WTC11 (cell line): ENCODE measurements around the gene IGSF9B. TPM values are rescaled to one million over a fixed set of nuclear protein-coding genes. Genes with fewer than 3 reads are reported as not detected.

ENCODE experiments used
- ATAC-seq: fragments of 200-7000 bp; cut with Tn5 transposase; 2 replicates; pipeline ENCODE4 v1.10.0; 2021; ENCODE audit warnings: mild to moderate bottlenecking, moderate library complexity
- CTCF ChIA-PET: fragments of 300-600 bp; sonication (Branson Sonifier 250); formaldehyde crosslinking; loops from one replicate; lab custom pipeline; 2021; ENCODE audit warnings: antibody characterized with exemption; lab: Charles Lee
- POLR2A ChIA-PET: fragments of 350-600 bp; sonication (Branson Sonifier 250); formaldehyde crosslinking; loops from one replicate; lab custom pipeline; 2021; ENCODE audit warnings: antibody characterized with exemption; lab: Charles Lee
- DNase-seq: peaks from one replicate; pipeline ENCODE4 v3.0.0; 2021; ENCODE audit warnings: low spot score
- H3K27ac Mint-ChIP-seq: 2 replicates; pipeline ENCODE4 v1.8.0; 2021; ENCODE audit warnings: mixed read lengths
- H3K27me3 Mint-ChIP-seq: 2 replicates; pipeline ENCODE4 v1.8.0; 2021; ENCODE audit warnings: low read depth, mild to moderate bottlenecking, moderate library complexity, mixed read lengths
- H3K36me3 Mint-ChIP-seq: 2 replicates; pipeline ENCODE4 v1.8.0; 2021; ENCODE audit warnings: mixed read lengths
- H3K4me1 Mint-ChIP-seq: 2 replicates; pipeline ENCODE4 v1.8.0; 2022; ENCODE audit warnings: mixed read lengths
- H3K4me3 Mint-ChIP-seq: 2 replicates; pipeline ENCODE4 v1.8.0; 2021; ENCODE audit warnings: mild to moderate bottlenecking, moderate library complexity, mixed read lengths
- H3K9me3 Mint-ChIP-seq: 2 replicates; pipeline ENCODE4 v1.8.0; 2021; ENCODE audit warnings: mixed read lengths
- ATF1 ChIP-seq: sonication (generic); formaldehyde crosslinking; IDR thresholded peaks from 2 replicates; pipeline ENCODE4 v1.8.1; 2023; ENCODE audit warnings: mild to moderate bottlenecking, moderate library complexity, missing genetic modification reagents
- CBFB ChIP-seq: sonication (generic); formaldehyde crosslinking; IDR thresholded peaks from 2 replicates; pipeline ENCODE4 v1.8.1; 2022; ENCODE audit warnings: mild to moderate bottlenecking, low read depth, missing genetic modification reagents
- E2F4 ChIP-seq: sonication (generic); formaldehyde crosslinking; IDR thresholded peaks from 2 replicates; pipeline ENCODE4 v1.8.1; 2022; ENCODE audit warnings: low read depth, mild to moderate bottlenecking, moderate library complexity, missing genetic modification reagents, borderline replicate concordance
- EMX1 ChIP-seq: fragments of 250-450 bp; sonication (Bioruptor Pico); IDR thresholded peaks from 2 replicates; pipeline ENCODE4 v1.8.0; 2021; ENCODE audit warnings: mild to moderate bottlenecking
- HMGA2 ChIP-seq: fragments of 250-450 bp; sonication (Bioruptor Pico); IDR thresholded peaks from 2 replicates; pipeline ENCODE4 v1.4.0; 2021; ENCODE audit warnings: mild to moderate bottlenecking, moderate library complexity
- KAT7 ChIP-seq: sonication (generic); formaldehyde crosslinking; IDR thresholded peaks from 2 replicates; pipeline ENCODE4 v1.8.1; 2023; ENCODE audit warnings: missing genetic modification reagents, mild to moderate bottlenecking, borderline replicate concordance
- MLX ChIP-seq: sonication (generic); formaldehyde crosslinking; IDR thresholded peaks from 2 replicates; pipeline ENCODE4 v1.8.1; 2023; ENCODE audit warnings: mild to moderate bottlenecking, missing genetic modification reagents, moderate library complexity
- NR1H2 ChIP-seq: sonication (generic); formaldehyde crosslinking; IDR thresholded peaks from 2 replicates; pipeline ENCODE4 v1.9.0; 2021; ENCODE audit warnings: mild to moderate bottlenecking, moderate library complexity, missing genetic modification reagents
- PRDM15 ChIP-seq: sonication (generic); formaldehyde crosslinking; IDR thresholded peaks from 2 replicates; pipeline ENCODE4 v1.8.0; 2022; ENCODE audit warnings: missing genetic modification reagents
- PREB ChIP-seq: sonication (generic); formaldehyde crosslinking; IDR thresholded peaks from 2 replicates; pipeline ENCODE4 v1.8.1; 2022; ENCODE audit warnings: mild to moderate bottlenecking, missing genetic modification reagents, moderate library complexity, borderline replicate concordance
- RELA ChIP-seq: sonication (generic); formaldehyde crosslinking; IDR thresholded peaks from 2 replicates; pipeline ENCODE4 v1.8.1; 2022; ENCODE audit warnings: missing genetic modification reagents, mild to moderate bottlenecking, borderline replicate concordance
- RORB ChIP-seq: fragments of 250-450 bp; sonication (Bioruptor Pico); IDR thresholded peaks from 2 replicates; pipeline ENCODE4 v1.9.0; 2021; ENCODE audit warnings: mild to moderate bottlenecking
- SOX15 ChIP-seq: fragments of 250-450 bp; sonication (Bioruptor Pico); IDR thresholded peaks from 2 replicates; pipeline ENCODE4 v1.9.0; 2021; ENCODE audit warnings: mild to moderate bottlenecking
- TEAD4 ChIP-seq: sonication (generic); formaldehyde crosslinking; IDR thresholded peaks from 2 replicates; pipeline ENCODE4 v1.8.0; 2022; ENCODE audit warnings: mild to moderate bottlenecking, missing genetic modification reagents
- TP53 ChIP-seq: sonication (generic); formaldehyde crosslinking; IDR thresholded peaks from 2 replicates; pipeline ENCODE4 v1.8.1; 2023; ENCODE audit warnings: mild to moderate bottlenecking, missing genetic modification reagents
- USF1 ChIP-seq: sonication (generic); formaldehyde crosslinking; IDR thresholded peaks from 2 replicates; pipeline ENCODE4 v1.8.0; 2022; ENCODE audit warnings: mild to moderate bottlenecking, missing genetic modification reagents
- ZNF232 ChIP-seq: sonication (generic); formaldehyde crosslinking; IDR thresholded peaks from 2 replicates; pipeline ENCODE4 v1.8.0; 2022; ENCODE audit warnings: mild to moderate bottlenecking, missing genetic modification reagents
- ZNF396 ChIP-seq: fragments of 250-450 bp; sonication (Bioruptor Pico); IDR thresholded peaks from 2 replicates; pipeline ENCODE4 v1.8.0; 2021; ENCODE audit warnings: mild to moderate bottlenecking, moderate library complexity, borderline replicate concordance
- ZNF416 ChIP-seq: fragments of 250-450 bp; sonication (Bioruptor Pico); IDR thresholded peaks from 2 replicates; pipeline ENCODE4 v1.9.0; 2021; ENCODE audit warnings: mild to moderate bottlenecking, inconsistent platforms
- ZNF423 ChIP-seq: fragments of 250-450 bp; sonication (Bioruptor Pico); IDR thresholded peaks from 2 replicates; pipeline ENCODE4 v2.1.2; 2022; ENCODE audit warnings: mild to moderate bottlenecking, moderate library complexity
- total RNA-seq: library from RNA; stranded (reverse); gene quantifications from 3 replicates; pipeline ENCODE4 v1.2.3, GENCODE V29; 2021

IGSF9B gene
- total RNA-seq, 1 experiment from 2014 or later = 52.7 TPM

- TF ChIP-seq E2F4 (CRISPR knock-in tag) = no peak
Measured at GRCh38 chr11:133906241-133906640, 50.5 kb downstream of the IGSF9B start (continued).

- peaks cover 48% of the 10 kb centered on the region for H3K36me3 Mint-ChIP-seq
- H3K27me3 Mint-ChIP-seq = no peaks in the 10 kb centered on the region
- ChIA-PET POLR2A (no interaction called here), CTCF (no interaction called here)
- H3K4me3 Mint-ChIP-seq = no peak overlapping the region
- TF ChIP-seq PREB (CRISPR knock-in tag) (no peak), USF1 (CRISPR knock-in tag) (no peak), KAT7 (CRISPR knock-in tag) (no peak), ZNF423 (CRISPR knock-in tag) (no peak), PRDM15 (CRISPR knock-in tag) (no peak), RELA (no peak), ATF1 (CRISPR knock-in tag) (no peak), EMX1 (CRISPR knock-in tag) (no peak), SOX15 (CRISPR knock-in tag) (no peak), CBFB (no peak), RORB (CRISPR knock-in tag) (no peak), TP53 (CRISPR knock-in tag) (no peak), ZNF416 (CRISPR knock-in tag) (no peak), MLX (CRISPR knock-in tag) (no peak), TEAD4 (no peak), ZNF396 (CRISPR knock-in tag) (no peak), NR1H2 (CRISPR knock-in tag) (no peak), HMGA2 (CRISPR knock-in tag) (no peak), ZNF232 (CRISPR knock-in tag) (no peak)
- H3K4me1 Mint-ChIP-seq = no peaks in the 10 kb centered on the region
- no peaks in the 10 kb centered on the region for H3K9me3 Mint-ChIP-seq
- H3K27ac Mint-ChIP-seq = no peak overlapping the region
- ATAC-seq (no peak), DNase-seq (no peak)
Measured at GRCh38 chr11:133905677-133906156, 51.1 kb downstream of the IGSF9B start.
